Adipocyte (in vitro differentiated cells): ENCODE results near the gene TMEM190.

Source experiments
- DNase-seq: peaks from one replicate; pipeline ENCODE4 v3.0.0-alpha.2; 2015; ENCODE audit warnings: low read depth
- H3K27me3 ChIP-seq: replicated peaks from 2 replicates; pipeline ENCODE4 v1.7.0; 2013; ENCODE audit warnings: mild to moderate bottlenecking, low read length, moderate library complexity; ENCODE audit not compliant: control insufficient read depth, insufficient read depth
- H3K36me3 ChIP-seq: 2 replicates; pipeline ENCODE4 v1.7.0; 2013; ENCODE audit warnings: low read length, mild to moderate bottlenecking, moderate library complexity; ENCODE audit not compliant: control insufficient read depth, insufficient read depth, severe bottlenecking
- H3K4me1 ChIP-seq: 2 replicates; pipeline ENCODE4 v1.7.0; 2013; ENCODE audit warnings: mild to moderate bottlenecking, low read length, moderate library complexity; ENCODE audit not compliant: control insufficient read depth, insufficient read depth
- H3K4me3 ChIP-seq: 2 replicates; pipeline ENCODE4 v1.7.0; 2013; ENCODE audit warnings: mild to moderate bottlenecking, low read length, moderate library complexity
- H3K9ac ChIP-seq: 2 replicates; pipeline ENCODE4 v1.7.0; 2013; ENCODE audit warnings: mild to moderate bottlenecking, low read length, moderate library complexity
- H3K9me3 ChIP-seq: 2 replicates; pipeline ENCODE4 v1.7.0; 2013; ENCODE audit warnings: mild to moderate bottlenecking, low read length, moderate library complexity; ENCODE audit not compliant: control insufficient read depth

Gene TMEM190

DNA sequence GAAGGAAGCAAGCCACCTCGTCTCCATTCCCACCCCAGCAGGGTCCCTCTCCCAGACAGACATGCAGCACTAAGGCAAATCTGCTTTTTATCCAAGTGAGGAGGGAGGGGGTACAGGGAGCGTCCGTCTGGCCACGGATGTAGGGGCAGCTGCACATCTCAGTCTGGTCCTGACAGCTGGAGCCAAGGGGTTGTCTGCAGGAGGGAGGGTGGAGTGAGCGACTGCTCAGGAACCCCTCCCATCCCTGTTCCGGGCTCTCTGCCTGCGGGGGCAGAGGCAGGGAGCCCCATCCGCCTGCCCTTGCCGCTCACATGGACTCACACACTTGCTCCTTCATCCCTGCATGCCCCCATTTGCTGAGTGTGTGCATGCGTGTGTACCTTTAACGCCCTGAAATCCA, 2.5 kb downstream of the TMEM190 start:
- Histone ChIP-seq H3K4me1 (peaks cover 3% of the 10 kb centered on the region), H3K4me3 (no peak overlapping the region), H3K36me3 (no peaks in the 10 kb centered on the region), H3K27me3 (peaks cover 14% of the 10 kb centered on the region), H3K9me3 (no peaks in the 10 kb centered on the region), H3K9ac (no peak overlapping the region)
- no peak for DNase-seq

DNA sequence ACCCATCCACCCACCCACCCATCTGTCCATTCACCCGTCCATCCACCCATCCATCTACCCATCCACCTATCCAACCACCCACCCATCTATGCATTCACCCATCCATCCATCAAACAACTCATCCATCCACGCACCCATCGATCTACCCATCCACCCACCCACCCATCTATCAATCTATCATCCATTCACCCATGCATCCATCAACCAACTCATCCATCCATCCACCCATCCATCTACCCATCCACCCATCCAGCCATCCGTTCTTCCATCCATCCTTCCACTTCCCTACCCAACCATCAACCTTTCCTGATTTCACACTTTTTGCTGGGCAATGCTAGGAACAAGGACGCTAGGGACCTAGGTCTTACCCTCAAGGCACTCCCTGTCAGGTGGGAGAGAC, 5.4 kb downstream of the TMEM190 start:
- Histone ChIP-seq H3K36me3 (peaks cover under 1% of the 10 kb centered on the region), H3K9me3 (no peaks in the 10 kb centered on the region), H3K9ac (no peak overlapping the region), H3K4me1 (peaks cover 15% of the 10 kb centered on the region), H3K4me3 (no peak overlapping the region), H3K27me3 (no peaks in the 10 kb centered on the region)
- DNase-seq, result no peak

DNA sequence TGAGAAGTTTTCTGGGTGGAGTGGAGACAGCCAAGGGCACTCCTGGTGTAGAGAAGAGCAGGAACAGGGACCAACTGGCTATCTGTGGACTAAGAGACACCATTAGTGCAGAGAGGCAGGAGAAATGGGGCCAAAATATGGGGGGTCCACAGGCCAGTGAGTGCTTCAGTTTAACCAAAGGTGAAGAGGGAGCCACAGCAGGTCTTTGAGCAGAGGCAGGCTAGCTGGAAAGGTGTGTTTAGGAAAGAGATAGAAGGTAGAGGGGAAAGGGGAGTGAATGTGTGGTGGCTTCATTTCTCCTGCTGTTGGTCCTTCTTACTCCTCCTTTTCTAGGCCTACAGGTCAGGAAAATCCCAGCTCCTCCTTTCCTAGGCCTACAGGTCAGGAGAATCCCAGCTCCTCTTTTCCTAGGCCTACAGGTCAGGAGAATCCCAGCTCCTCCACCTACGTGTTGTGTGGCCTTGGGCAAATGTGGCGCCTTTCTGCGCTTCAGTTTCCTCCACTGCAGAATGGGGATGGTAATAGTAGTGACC, 6.0 kb downstream of the TMEM190 start:
- peaks cover 7% of the 10 kb centered on the region for H3K36me3 ChIP-seq
- H3K4me1 ChIP-seq, result peaks cover 20% of the 10 kb centered on the region
- no peak overlapping the region for H3K9ac ChIP-seq
- no peaks in the 10 kb centered on the region for H3K27me3 ChIP-seq
- no peak for DNase-seq
- no peak overlapping the region for H3K4me3 ChIP-seq
- no peaks in the 10 kb centered on the region for H3K9me3 ChIP-seq

- Histone ChIP-seq H3K9ac (peak overlapping the region; percentile 98), H3K36me3 (peaks cover 16% of the 10 kb centered on the region), H3K4me3 (peak overlapping the region; percentile 92), H3K4me1 (peaks cover 30% of the 10 kb centered on the region), H3K9me3 (no peaks in the 10 kb centered on the region), H3K27me3 (no peaks in the 10 kb centered on the region)
- peak; percentile 77 for DNase-seq
These were observed 6.9 kb downstream of the TMEM190 start for GRCh38 chr19:55383279-55384130.

GRCh38 chr19:55384131-55384919, 7.7 kb downstream of the TMEM190 start, which contains the start of gene TMEM238:
Gene TMEM238 (minus strand): TSS chr19:55384292. CDS start chr19:55384259, 33 bp downstream.
- no peak for DNase-seq
- no peaks in the 10 kb centered on the region for H3K9me3 ChIP-seq
- H3K9ac ChIP-seq, result peak within 1 kb of the TSS; percentile 98
- H3K27me3 ChIP-seq, result no peaks in the 10 kb centered on the region
- peaks cover 24% of the 10 kb centered on the region for H3K36me3 ChIP-seq
- H3K4me1 ChIP-seq, result peaks cover 37% of the 10 kb centered on the region
- peak within 1 kb of the TSS; percentile 92 for H3K4me3 ChIP-seq

DNA sequence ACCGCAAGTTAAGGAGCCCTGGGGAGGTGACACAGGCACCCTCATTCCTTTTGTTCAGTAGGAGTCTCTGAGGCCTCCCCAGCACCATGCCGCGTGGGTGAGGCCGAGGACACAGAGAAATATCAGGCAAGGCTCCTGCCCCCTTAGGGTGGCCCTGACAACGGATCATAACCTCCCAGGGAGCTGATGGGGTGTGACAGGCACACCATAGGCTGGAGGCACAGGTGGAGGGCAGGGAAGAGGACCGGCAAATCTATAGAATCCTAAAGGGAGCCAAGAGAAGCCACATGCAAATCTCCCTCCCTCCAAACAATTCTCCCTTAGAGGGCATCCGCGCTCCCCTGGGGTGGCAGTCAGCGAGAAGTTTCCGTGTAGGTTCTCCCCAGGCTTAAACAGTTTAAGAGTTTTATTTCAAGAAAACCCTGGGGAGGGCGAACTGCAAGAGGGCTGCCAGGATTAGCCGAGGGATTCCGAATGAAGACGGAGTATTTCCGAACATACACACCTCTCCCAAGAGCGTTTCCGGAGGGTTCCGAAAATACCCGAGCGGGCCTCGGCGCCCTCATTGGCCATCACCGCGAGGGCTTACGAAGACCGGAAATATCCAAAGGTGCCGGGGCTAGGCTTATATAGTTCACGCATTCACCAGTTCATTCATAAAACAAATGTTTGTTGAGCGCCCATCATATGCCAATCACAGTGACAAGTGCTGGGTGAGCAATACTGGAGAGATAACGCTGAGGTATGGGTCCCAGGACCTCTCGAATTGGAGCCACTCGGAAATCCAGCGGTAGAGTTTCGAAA, 8.5 kb downstream of the TMEM190 start:
- DNase-seq, result peak; percentile 98
- H3K27me3 ChIP-seq, result no peaks in the 10 kb centered on the region
- H3K36me3 ChIP-seq, result peaks cover 32% of the 10 kb centered on the region
- peak overlapping the region; percentile 98 for H3K9ac ChIP-seq
- H3K4me1 ChIP-seq, result peaks cover 45% of the 10 kb centered on the region
- H3K9me3 ChIP-seq, result no peaks in the 10 kb centered on the region
- peak overlapping the region; percentile 92 for H3K4me3 ChIP-seq

GRCh38 chr19:55385724-55386492, 9.3 kb downstream of the TMEM190 start, which contains the start of gene RPL28:
Gene RPL28 (plus strand): TSS chr19:55385932. CDS start chr19:55386358, 426 bp downstream.
- H3K4me1 ChIP-seq, result peaks cover 50% of the 10 kb centered on the region
- no peaks in the 10 kb centered on the region for H3K9me3 ChIP-seq
- peaks cover 39% of the 10 kb centered on the region for H3K36me3 ChIP-seq
- peak within 1 kb of the TSS; percentile 92 for H3K4me3 ChIP-seq
- peak; percentile 100 for DNase-seq
- no peaks in the 10 kb centered on the region for H3K27me3 ChIP-seq
- peak within 1 kb of the TSS; percentile 98 for H3K9ac ChIP-seq

GRCh38 chr19:55386493-55386971, 9.9 kb downstream of the TMEM190 start:
- Histone ChIP-seq H3K9ac (peak overlapping the region; percentile 98), H3K36me3 (peaks cover 44% of the 10 kb centered on the region), H3K9me3 (no peaks in the 10 kb centered on the region), H3K4me1 (peaks cover 56% of the 10 kb centered on the region), H3K27me3 (no peaks in the 10 kb centered on the region), H3K4me3 (peak overlapping the region; percentile 92)
- DNase-seq, result peak; percentile 40

- H3K4me1 ChIP-seq, result peaks cover 64% of the 10 kb centered on the region
- no peaks in the 10 kb centered on the region for H3K27me3 ChIP-seq
- H3K9ac ChIP-seq, result peak overlapping the region; percentile 98
- peak overlapping the region; percentile 92 for H3K4me3 ChIP-seq
- H3K36me3 ChIP-seq, result peaks cover 44% of the 10 kb centered on the region
- no peak for DNase-seq
- no peaks in the 10 kb centered on the region for H3K9me3 ChIP-seq
These were observed 11.3 kb downstream of the TMEM190 start for GRCh38 chr19:55387736-55388497.
